GM12873 (cell line): ENCODE results near the gene WARS2.

ENCODE experiments used
- TF ChIP-seq, protein P1 (sequence below): IDR thresholded peaks from 2 replicates; pipeline ENCODE4 v1.5.1; 2012; ENCODE audit warnings: low read depth, mild to moderate bottlenecking, moderate library complexity, low read length, control low read depth; ENCODE audit not compliant: insufficient read depth; ENCODE audit errors: missing control alignments

WARS2 gene

DNA sequence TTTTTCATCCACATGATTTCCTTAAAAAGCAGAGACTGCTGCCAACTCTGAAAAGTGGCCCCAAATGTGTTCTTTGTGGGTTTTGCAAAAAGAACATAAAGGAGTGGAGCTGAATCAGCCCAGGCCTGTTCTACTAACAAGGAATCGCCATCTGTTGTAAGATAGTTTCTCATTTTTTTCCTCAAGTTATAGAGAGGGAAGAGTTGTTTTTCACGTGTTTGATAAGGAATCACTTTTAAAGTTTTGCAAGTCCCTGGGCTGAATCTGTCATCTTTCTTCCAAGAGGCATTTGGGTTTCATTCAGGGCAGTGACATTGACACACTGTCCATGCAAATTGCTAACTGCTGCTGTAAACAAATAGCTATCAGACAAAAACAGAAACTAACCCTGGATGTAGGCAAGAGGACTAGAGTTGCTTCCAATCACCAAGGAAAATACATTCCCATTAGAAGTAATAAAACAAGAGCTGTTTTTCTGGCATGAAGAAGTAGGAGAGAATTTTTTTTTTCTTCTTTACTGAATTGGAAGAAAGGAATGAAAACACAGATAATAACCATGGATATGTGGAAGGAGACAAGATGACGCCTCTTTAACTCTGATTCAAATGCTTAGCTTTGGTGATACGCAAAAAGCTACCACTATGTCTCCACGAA, 93.5 kb downstream of the WARS2 start:
- TF ChIP-seq, protein P1, sequence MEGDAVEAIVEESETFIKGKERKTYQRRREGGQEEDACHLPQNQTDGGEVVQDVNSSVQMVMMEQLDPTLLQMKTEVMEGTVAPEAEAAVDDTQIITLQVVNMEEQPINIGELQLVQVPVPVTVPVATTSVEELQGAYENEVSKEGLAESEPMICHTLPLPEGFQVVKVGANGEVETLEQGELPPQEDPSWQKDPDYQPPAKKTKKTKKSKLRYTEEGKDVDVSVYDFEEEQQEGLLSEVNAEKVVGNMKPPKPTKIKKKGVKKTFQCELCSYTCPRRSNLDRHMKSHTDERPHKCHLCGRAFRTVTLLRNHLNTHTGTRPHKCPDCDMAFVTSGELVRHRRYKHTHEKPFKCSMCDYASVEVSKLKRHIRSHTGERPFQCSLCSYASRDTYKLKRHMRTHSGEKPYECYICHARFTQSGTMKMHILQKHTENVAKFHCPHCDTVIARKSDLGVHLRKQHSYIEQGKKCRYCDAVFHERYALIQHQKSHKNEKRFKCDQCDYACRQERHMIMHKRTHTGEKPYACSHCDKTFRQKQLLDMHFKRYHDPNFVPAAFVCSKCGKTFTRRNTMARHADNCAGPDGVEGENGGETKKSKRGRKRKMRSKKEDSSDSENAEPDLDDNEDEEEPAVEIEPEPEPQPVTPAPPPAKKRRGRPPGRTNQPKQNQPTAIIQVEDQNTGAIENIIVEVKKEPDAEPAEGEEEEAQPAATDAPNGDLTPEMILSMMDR: no peak

DNA sequence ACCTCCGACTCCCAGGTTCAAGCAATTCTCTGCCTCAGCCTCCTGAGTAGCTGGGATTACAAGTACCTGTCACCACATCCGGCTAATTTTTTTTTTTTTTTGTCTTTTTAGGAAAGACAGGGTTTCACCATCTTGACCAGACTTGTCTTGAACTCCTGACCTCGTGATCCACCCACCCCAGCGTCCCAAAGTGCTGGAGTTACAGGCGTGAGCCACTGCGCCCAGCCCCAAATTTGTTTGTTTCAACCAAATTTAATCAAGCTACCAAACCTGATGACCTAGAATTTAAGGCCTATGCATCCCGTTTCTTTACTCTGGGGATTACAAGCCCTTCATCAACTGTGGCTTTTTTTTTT, 94.0 kb downstream of the WARS2 start:
- TF ChIP-seq, protein P1: no peak

DNA sequence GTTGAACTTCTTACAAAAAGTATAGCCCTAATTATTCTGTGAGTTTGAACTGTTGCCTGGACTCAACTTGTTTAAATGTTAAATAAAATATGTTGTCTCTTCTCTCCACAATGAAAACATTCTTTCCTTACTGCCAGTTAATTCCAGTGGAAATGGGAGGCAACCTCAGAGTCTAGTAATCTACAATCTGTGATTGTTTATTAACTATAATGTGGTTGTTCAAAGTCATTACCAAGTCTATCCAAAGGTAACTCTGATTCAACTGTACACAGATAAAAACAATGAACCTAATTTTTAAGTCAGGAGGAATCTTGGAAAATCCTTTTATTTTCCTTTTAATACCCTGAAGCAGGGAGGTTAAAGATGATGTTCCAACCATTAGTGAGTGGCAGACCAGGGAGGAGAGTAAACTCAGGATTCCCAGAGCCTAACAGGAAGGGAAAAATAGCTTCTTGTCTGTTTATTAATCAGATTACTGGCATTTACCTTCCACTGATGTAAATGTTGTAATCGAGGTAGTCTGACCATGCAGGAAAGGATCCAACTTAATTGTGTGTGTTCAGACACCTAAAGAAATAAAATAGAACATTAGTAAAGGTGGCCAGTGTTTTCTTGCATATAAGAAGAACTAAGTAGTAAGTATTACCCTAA, 95.2 kb downstream of the WARS2 start:
- TF ChIP-seq, protein P1: no peak

DNA sequence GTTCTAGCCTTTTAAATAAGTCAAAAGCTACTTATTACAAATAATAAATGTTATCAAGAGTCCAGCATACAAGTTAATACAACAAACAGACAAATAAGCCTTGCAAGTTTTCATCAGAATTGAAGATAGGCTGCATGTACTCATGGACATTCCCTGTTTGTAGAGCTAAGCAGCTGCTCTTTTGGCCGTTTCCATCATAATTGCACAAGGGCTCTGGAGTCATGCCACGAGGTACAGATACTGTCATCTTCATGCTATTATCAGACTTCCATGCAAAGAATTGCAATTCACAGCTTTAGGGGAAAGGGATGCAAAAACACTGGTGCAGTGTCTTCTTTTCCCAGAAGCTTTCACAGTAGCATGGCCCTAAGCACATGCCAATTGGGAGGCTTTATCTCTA, 99.5 kb downstream of the WARS2 start:
- TF ChIP-seq, protein P1: no peak

DNA sequence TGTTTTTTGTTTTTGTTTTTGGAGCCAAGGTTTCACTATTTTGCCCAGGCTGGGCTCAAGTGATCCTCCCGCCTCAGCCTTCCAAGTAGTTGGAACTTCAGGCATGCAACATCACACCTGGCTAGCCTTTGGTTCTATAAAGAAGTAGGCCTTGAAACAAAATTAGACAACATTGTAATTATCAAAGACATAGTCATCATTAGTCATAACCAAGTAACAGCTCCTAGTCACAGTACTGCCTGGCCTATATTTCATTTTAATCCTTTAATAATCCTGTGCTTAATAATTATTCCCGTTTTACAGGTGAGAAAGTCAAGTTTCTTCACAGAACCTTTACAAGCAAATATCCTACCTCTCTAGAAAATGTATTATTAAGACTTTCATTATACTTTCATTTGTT, 100.0 kb downstream of the WARS2 start:
- TF ChIP-seq, protein P1: no peak

DNA sequence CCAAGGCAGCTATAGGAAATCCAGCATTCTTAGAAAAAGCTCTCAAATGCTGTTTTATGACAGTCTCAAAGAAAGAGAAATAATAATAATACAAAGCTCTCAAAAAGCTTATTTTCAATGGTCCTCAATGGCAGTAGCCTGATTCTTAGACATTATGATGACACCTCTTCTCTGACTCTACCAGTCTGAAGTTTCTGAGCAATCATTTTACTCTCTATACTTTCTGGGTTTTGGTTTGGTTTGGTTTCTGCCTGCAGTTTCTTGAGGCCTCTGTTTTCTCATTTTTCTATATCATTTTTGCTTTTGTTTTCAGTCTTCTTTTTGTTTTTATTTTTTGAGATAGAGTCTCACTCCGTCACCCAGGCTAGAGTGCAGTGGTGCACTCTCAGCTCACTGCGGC, 102.1 kb downstream of the WARS2 start:
- TF ChIP-seq, protein P1: no peak

DNA sequence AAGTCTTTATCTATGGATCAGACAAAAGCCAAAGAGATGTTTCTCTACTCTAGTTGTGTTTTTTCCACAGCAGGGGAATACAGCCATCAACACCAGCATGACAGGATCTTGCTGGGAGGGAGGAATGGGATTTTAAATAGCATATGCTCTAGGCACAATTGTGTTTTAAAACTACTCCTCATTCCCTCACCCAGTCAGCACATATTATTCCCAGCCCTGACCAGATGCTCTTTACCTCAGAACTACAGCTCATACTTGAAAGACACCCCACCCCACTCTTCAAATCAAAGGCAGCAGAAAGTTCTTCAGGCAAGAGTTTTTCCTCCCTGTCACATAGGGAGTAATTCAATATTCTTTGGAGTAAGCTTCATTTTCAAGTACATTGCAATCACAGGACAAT, 106.1 kb downstream of the WARS2 start:
- TF ChIP-seq, protein P1: no peak
